Esophagus muscularis mucosa (tissue), 4 donors: ENCODE measurements around the gene ASGR1. TPM values are rescaled to one million over a fixed set of nuclear protein-coding genes. Genes with fewer than 3 reads are reported as not detected.
A peak's percentile ranks its signal among the peaks of the same experiment; 100 is the strongest.
"Not testable (repeated sequence)": the region's sequence is repeated elsewhere in the genome, so short reads cannot be mapped to it uniquely, and the experiment has no call there.

ENCODE experiments used
- DNase-seq: peaks from one replicate; pipeline ENCODE4 v3.0.0-alpha.2; 2017; ENCODE audit errors: extremely low spot score
- H3K27ac ChIP-seq, 4 donors: fragments of 200-600 bp; sonication (generic); replicated peaks in 1 of 4; 1 replicate in 3 of 4; 2 replicates in 1 of 4; pipeline ENCODE4 v1.5.1; 2016 to 2019; ENCODE audit warnings: mild to moderate bottlenecking in 1 of 4
- H3K27me3 ChIP-seq, 4 donors: fragments of 200-600 bp; sonication (generic); one replicate each; pipeline versions ENCODE4 v1.5.1 to v1.6.0; 2016 to 2019
- H3K36me3 ChIP-seq, 4 donors: fragments of 200-600 bp; sonication (generic); one replicate each; pipeline ENCODE4 v1.5.1; 2016 to 2019
- H3K4me1 ChIP-seq, 4 donors: fragments of 200-600 bp; sonication (generic); one replicate each; pipeline ENCODE4 v1.5.1; 2016 to 2019
- H3K4me3 ChIP-seq, 4 donors: fragments of 200-600 bp; sonication (generic); 1 replicate in 2 of 4; 2 replicates in 2 of 4; pipeline ENCODE4 v1.5.1; 2016 to 2019; ENCODE audit warnings: mild to moderate bottlenecking in 4 of 4, moderate library complexity in 1 of 4
- H3K9me3 ChIP-seq, 4 donors: fragments of 200-600 bp; sonication (generic); 1 replicate in 3 of 4; 2 replicates in 1 of 4; pipeline ENCODE4 v1.5.1; 2016 to 2019
- CTCF ChIP-seq, 3 experiments: fragments of 200-600 bp in 2 of 3; fragments of 450-650 bp in 1 of 3; sonication (generic) in 2 of 3; IDR thresholded peaks; one replicate each; pipeline ENCODE4 v1.5.1; 2017 to 2019; ENCODE audit warnings: antibody characterized with exemption in 3 of 3, mild to moderate bottlenecking in 2 of 3, moderate library complexity in 1 of 3
- EP300 ChIP-seq: sonication (generic); formaldehyde crosslinking; IDR thresholded peaks from one replicate; pipeline ENCODE4 v1.6.1; 2017; ENCODE audit warnings: antibody characterized with exemption
- POLR2A ChIP-seq: fragments of 450-650 bp; IDR thresholded peaks from one replicate; pipeline ENCODE4 v1.6.1; 2017; ENCODE audit warnings: antibody characterized with exemption, moderate library complexity, mild to moderate bottlenecking, low read depth
- POLR2AphosphoS5 ChIP-seq, 2 donors: sonication (generic); formaldehyde crosslinking; IDR thresholded peaks; one replicate each; pipeline ENCODE4 v1.6.1; 2017; ENCODE audit warnings: antibody characterized with exemption in 2 of 2
- WGBS: methylation state at CpG from one replicate; pipeline ENCODE4 v1.1.5; 2018; 5-methylcytosine and 5-hydroxymethylcytosine counted together
- intact Hi-C: fragments of 100-400 bp; cut with DNase I; formaldehyde crosslinking; loops from one replicate; pipeline ENCODE4 v1.15.1; 2023
- total RNA-seq, 4 donors: library from RNA; depleted of rRNA; stranded (reverse); fragments of >200 nt; gene quantifications; one replicate each; pipeline versions ENCODE4 v1.1.0 to v1.2.1, GENCODE V29; 2016

The ASGR1 gene
- total RNA-seq, 4 donors from 2014 or later: 0.52 to 2.5 TPM; not detected in 2

GRCh38 chr17:7174603-7175326 lies 4.4 kb downstream of the ASGR1 start:
- no peak for DNase-seq
- 86% methylated on average over 7 of the region's 7 CpGs for WGBS
- Histone ChIP-seq H3K4me3 (peak overlapping the region in 2 of 4 donors; percentile 27 to 33), H3K4me1 (peaks cover 12 to 25% (median 23%) of the 10 kb centered on the region in 4 donors), H3K27ac (no peak overlapping the region), H3K27me3 (peaks cover 0 to 66% (median 18%) of the 10 kb centered on the region in 4 donors), H3K36me3 (no peaks in the 10 kb centered on the region), H3K9me3 (peaks cover 0 to 9% (median 5%) of the 10 kb centered on the region in 4 donors)
- no peak for TF ChIP-seq POLR2A
- TF ChIP-seq POLR2AphosphoS5 (IDR thresholded peaks at IDR 0.05): no peak
- TF ChIP-seq CTCF (IDR thresholded peaks at IDR 0.05): no peak
- TF ChIP-seq EP300: no peak
- intact Hi-C loops: loop anchor here (5.0 kb wide), 1 partner anchor 37 kb away; no protein-coding TSS in a partner anchor

GRCh38 chr17:7173687-7174602 lies 5.2 kb downstream of the ASGR1 start:
- WGBS: 29% methylated on average over 17 of the region's 69 CpGs
- H3K4me3 ChIP-seq: peak overlapping the region; percentile 11 to 34 (median 30)

GRCh38 chr17:7172522-7173191 lies 6.5 kb downstream of the ASGR1 start:
- intact Hi-C loops, H3K36me3 ChIP-seq, H3K27ac ChIP-seq, DNase-seq, H3K4me3 ChIP-seq: not testable (repeated sequence)
- 84% methylated on average over 18 of the region's 18 CpGs for WGBS
- Histone ChIP-seq H3K9me3 (peaks cover 0 to 15% (median 11%) of the 10 kb centered on the region in 4 donors), H3K4me1 (peaks cover 8 to 19% (median 17%) of the 10 kb centered on the region in 4 donors), H3K27me3 (peaks cover 0 to 50% (median 11%) of the 10 kb centered on the region in 4 donors)

More at GRCh38 chr17:7173687-7174602, 5.2 kb downstream of the ASGR1 start:
- intact Hi-C loops: no loop called here
- no peak overlapping the region for H3K27ac ChIP-seq
- H3K4me1 ChIP-seq: peaks cover 12 to 25% (median 23%) of the 10 kb centered on the region in 4 donors
- H3K9me3 ChIP-seq: peaks cover 0 to 10% (median 9%) of the 10 kb centered on the region in 4 donors
- no peak for DNase-seq
- TF ChIP-seq POLR2AphosphoS5 (IDR thresholded peaks at IDR 0.05) (no peak), EP300 (no peak), POLR2A (no peak), CTCF (IDR thresholded peaks at IDR 0.05) (no peak)
- no peaks in the 10 kb centered on the region for H3K36me3 ChIP-seq
- peaks cover 0 to 61% (median 18%) of the 10 kb centered on the region in 4 donors for H3K27me3 ChIP-seq

GRCh38 chr17:7169565-7169908 lies 9.6 kb downstream of the ASGR1 start:
- Histone ChIP-seq H3K27me3 (peaks cover 0 to 26% (median 6%) of the 10 kb centered on the region in 4 donors), H3K9me3 (peaks cover 0 to 15% (median 11%) of the 10 kb centered on the region in 4 donors)
- H3K27ac ChIP-seq, intact Hi-C loops, H3K4me3 ChIP-seq, H3K36me3 ChIP-seq, H3K4me1 ChIP-seq, DNase-seq: not testable (repeated sequence)
- 97% methylated on average over 7 of the region's 7 CpGs for WGBS

- H3K4me3 ChIP-seq, H3K27ac ChIP-seq, intact Hi-C loops, DNase-seq, H3K4me1 ChIP-seq, H3K36me3 ChIP-seq: not testable (repeated sequence)
- H3K27me3 ChIP-seq: peaks cover 0 to 21% (median 3%) of the 10 kb centered on the region in 4 donors
- H3K9me3 ChIP-seq: peaks cover 0 to 15% (median 11%) of the 10 kb centered on the region in 4 donors
- WGBS: 90% methylated on average over 10 of the region's 10 CpGs
Observed at GRCh38 chr17:7168841-7169564, 10.2 kb downstream of the ASGR1 start.
